PC-9 (cell line): Measurements from ENCODE around the gene ESPN. TPM values are rescaled to one million over a fixed set of nuclear protein-coding genes. Genes with fewer than 3 reads are reported as not detected.
A peak's percentile ranks its signal among the peaks of the same experiment; 100 is the strongest.

Experiments used
- BruUV-seq: library from RNA; stranded (reverse); fragments of 400-500 nt; replicated peaks from 2 replicates; lab custom pipeline; 2021; lab: Mats Ljungman, UMichigan
- CTCF ChIA-PET: fragments of 300-600 bp; sonication (Branson Sonifier 250); formaldehyde crosslinking; loops from one replicate; lab custom pipeline; 2022; ENCODE audit warnings: antibody characterized with exemption; lab: Charles Lee
- POLR2A ChIA-PET: fragments of 300-600 bp; sonication (Branson Sonifier 250); formaldehyde crosslinking; loops from one replicate; lab custom pipeline; 2022; ENCODE audit warnings: antibody characterized with exemption; ENCODE audit not compliant: unreplicated experiment; lab: Charles Lee
- DNase-seq, 2 experiments: peaks; one replicate each; pipeline versions ENCODE4 v3.0.0 to v3.0.0-alpha.2; 2015 to 2022; ENCODE audit warnings: mixed read lengths in 1 of 2
- H2AFZ ChIP-seq: fragments of 200-600 bp; sonication (generic); 2 replicates; pipeline ENCODE4 v1.8.1; 2017; ENCODE audit warnings: antibody characterized with exemption
- H3F3A ChIP-seq: fragments of 200-600 bp; sonication (generic); 2 replicates; pipeline ENCODE4 v1.8.1; 2017; ENCODE audit warnings: antibody characterized with exemption, mild to moderate bottlenecking, low read depth; ENCODE audit not compliant: insufficient read depth
- H3K27ac ChIP-seq: fragments of 200-600 bp; sonication (generic); 2 replicates; pipeline ENCODE4 v1.6.1; 2016; ENCODE audit warnings: mixed run types
- H3K27me3 ChIP-seq: fragments of 200-600 bp; sonication (generic); 2 replicates; pipeline ENCODE4 v1.6.1; 2016; ENCODE audit warnings: low read depth, mixed run types; ENCODE audit not compliant: insufficient read depth
- H3K36me3 ChIP-seq: fragments of 200-600 bp; sonication (generic); 2 replicates; pipeline ENCODE4 v1.6.1; 2016; ENCODE audit warnings: low read depth, mixed run types
- H3K4me1 ChIP-seq: fragments of 200-600 bp; sonication (generic); replicated peaks from 2 replicates; pipeline ENCODE4 v1.6.1; 2016; ENCODE audit warnings: mixed run types; ENCODE audit not compliant: insufficient read depth
- H3K4me2 ChIP-seq: fragments of 200-600 bp; sonication (generic); 2 replicates; pipeline ENCODE4 v1.6.1; 2017; ENCODE audit warnings: mixed run types
- H3K4me3 ChIP-seq: fragments of 200-600 bp; sonication (generic); 2 replicates; pipeline ENCODE4 v1.6.1; 2016; ENCODE audit warnings: mixed run types
- H3K79me2 ChIP-seq: fragments of 200-600 bp; sonication (generic); 2 replicates; pipeline ENCODE4 v1.6.1; 2017; ENCODE audit warnings: low read depth, mixed run types
- H3K9me2 ChIP-seq: fragments of 200-600 bp; sonication (generic); 2 replicates; pipeline ENCODE4 v1.8.1; 2017; ENCODE audit warnings: mild to moderate bottlenecking; ENCODE audit not compliant: insufficient read depth
- H3K9me3 ChIP-seq: fragments of 200-600 bp; sonication (generic); 2 replicates; pipeline ENCODE4 v1.8.1; 2016; ENCODE audit warnings: low read depth; ENCODE audit not compliant: insufficient read depth
- H4K20me1 ChIP-seq: fragments of 200-600 bp; sonication (generic); 2 replicates; pipeline ENCODE4 v1.8.1; 2017; ENCODE audit not compliant: insufficient read depth
- EZH2 ChIP-seq: fragments of 200-600 bp; sonication (generic); IDR thresholded peaks from 2 replicates; pipeline ENCODE4 v1.8.0; 2017; ENCODE audit warnings: antibody characterized with exemption, low read depth
- intact Hi-C: fragments of 100-400 bp; cut with micrococcal nuclease; formaldehyde crosslinking; loops from one replicate; pipeline ENCODE4 v1.10.0; 2022; ENCODE audit not compliant: unreplicated experiment
- total RNA-seq: library from RNA; stranded (reverse); gene quantifications from 2 replicates; pipeline ENCODE4 v1.2.3, GENCODE V29; 2021
- TF ChIP-seq, protein P1 (sequence below): fragments of 200-600 bp; sonication (generic); conservative IDR thresholded peaks from 2 replicates; pipeline ENCODE4 v1.6.1; 2017; ENCODE audit warnings: mixed run types, antibody characterized with exemption, mild to moderate bottlenecking, moderate library complexity

The ESPN gene
- total RNA-seq, 1 experiment from 2014 or later = 18.6 TPM

DNA sequence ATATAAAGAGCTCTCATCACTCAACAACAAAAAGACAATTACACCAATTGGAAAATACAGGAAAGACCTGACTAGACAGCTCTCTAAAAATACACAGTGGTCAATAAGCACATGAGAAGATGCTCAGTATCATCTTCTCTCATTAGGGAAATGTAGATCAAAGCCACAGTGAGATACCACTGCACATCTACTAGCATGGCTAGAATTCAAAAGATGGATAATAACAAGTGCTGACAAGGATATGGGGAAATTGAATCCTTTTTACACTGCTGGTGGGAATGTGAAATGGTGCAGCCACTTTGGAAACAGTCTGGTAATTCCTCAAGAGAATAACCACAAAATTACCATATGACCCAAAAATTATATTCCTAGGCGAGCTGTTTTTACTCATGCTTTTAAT, 40.4 kb upstream of the ESPN start:
- TF ChIP-seq EZH2 = no peak
- TF ChIP-seq, protein P1, sequence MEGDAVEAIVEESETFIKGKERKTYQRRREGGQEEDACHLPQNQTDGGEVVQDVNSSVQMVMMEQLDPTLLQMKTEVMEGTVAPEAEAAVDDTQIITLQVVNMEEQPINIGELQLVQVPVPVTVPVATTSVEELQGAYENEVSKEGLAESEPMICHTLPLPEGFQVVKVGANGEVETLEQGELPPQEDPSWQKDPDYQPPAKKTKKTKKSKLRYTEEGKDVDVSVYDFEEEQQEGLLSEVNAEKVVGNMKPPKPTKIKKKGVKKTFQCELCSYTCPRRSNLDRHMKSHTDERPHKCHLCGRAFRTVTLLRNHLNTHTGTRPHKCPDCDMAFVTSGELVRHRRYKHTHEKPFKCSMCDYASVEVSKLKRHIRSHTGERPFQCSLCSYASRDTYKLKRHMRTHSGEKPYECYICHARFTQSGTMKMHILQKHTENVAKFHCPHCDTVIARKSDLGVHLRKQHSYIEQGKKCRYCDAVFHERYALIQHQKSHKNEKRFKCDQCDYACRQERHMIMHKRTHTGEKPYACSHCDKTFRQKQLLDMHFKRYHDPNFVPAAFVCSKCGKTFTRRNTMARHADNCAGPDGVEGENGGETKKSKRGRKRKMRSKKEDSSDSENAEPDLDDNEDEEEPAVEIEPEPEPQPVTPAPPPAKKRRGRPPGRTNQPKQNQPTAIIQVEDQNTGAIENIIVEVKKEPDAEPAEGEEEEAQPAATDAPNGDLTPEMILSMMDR = no peak
- H3K9me3 ChIP-seq = no peaks in the 10 kb centered on the region
- no peaks in the 10 kb centered on the region for H4K20me1 ChIP-seq
- no TSS peak for BruUV-seq
- H3K27ac ChIP-seq = no peak overlapping the region
- H2AFZ ChIP-seq = no peak overlapping the region
- intact Hi-C loops = no loop called here
- no peak overlapping the region for H3K4me3 ChIP-seq
- H3F3A ChIP-seq = peaks cover 25% of the 10 kb centered on the region
- H3K4me2 ChIP-seq = no peak overlapping the region
- no peak for DNase-seq
- no peaks in the 10 kb centered on the region for H3K27me3 ChIP-seq
- ChIA-PET CTCF (interaction anchor here (1.2 kb wide), 1 partner anchor 21 kb away, joined by 3 read pairs; no protein-coding TSS in a partner anchor), POLR2A (interaction anchor here (0.6 kb wide), 1 partner anchor 13 kb away, joined by 3 read pairs; no protein-coding TSS in a partner anchor)
- no peaks in the 10 kb centered on the region for H3K36me3 ChIP-seq
- H3K4me1 ChIP-seq = peaks cover 17% of the 10 kb centered on the region
- no peaks in the 10 kb centered on the region for H3K9me2 ChIP-seq
- H3K79me2 ChIP-seq = peaks cover 29% of the 10 kb centered on the region

DNA sequence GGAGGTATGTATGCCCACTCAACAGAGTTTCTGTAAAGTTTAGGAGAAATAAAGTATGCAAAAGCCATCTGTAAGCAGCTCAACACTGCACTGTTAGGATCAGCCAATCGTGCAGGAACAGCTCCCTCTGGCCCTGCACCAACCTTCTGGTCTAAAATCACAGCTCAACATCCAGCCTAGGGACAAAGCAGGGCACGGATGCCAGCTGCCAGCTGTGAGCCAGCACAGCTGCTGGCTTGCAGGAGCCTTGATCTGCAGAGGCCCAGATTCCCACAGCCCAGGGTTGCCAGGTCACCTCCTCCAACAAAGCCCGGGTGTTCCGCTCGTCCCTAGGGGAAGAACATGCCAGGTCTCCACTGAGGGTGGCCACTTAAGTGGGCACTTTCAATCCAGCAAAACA, 39.6 kb upstream of the ESPN start:
- ChIA-PET POLR2A (no interaction called here), CTCF (interaction anchor here (1.2 to 1.3 kb wide), 2 partner anchors 22 to 26 kb away, joined by 3 read pairs; no protein-coding TSS in a partner anchor)
- Histone ChIP-seq H3K9me3 (no peaks in the 10 kb centered on the region), H3K4me1 (peaks cover 17% of the 10 kb centered on the region), H2AFZ (no peak overlapping the region), H3K27ac (peak overlapping the region; percentile 84), H3K36me3 (no peaks in the 10 kb centered on the region), H3K4me3 (peak overlapping the region; percentile 50; the same call in 1 of the 2 replicates), H3K9me2 (no peaks in the 10 kb centered on the region), H3F3A (peaks cover 25% of the 10 kb centered on the region), H3K79me2 (peaks cover 30% of the 10 kb centered on the region), H3K27me3 (no peaks in the 10 kb centered on the region), H4K20me1 (no peaks in the 10 kb centered on the region), H3K4me2 (peak overlapping the region; percentile 85)
- TSS peak; percentile 15 for BruUV-seq
- intact Hi-C loops = loop anchor here (1.0 kb wide), 1 partner anchor 22 kb away; no protein-coding TSS in a partner anchor
- TF ChIP-seq, protein P1 = no peak
- TF ChIP-seq EZH2 = no peak
- DNase-seq = peak in 1 of 2 experiments; percentile 15

DNA sequence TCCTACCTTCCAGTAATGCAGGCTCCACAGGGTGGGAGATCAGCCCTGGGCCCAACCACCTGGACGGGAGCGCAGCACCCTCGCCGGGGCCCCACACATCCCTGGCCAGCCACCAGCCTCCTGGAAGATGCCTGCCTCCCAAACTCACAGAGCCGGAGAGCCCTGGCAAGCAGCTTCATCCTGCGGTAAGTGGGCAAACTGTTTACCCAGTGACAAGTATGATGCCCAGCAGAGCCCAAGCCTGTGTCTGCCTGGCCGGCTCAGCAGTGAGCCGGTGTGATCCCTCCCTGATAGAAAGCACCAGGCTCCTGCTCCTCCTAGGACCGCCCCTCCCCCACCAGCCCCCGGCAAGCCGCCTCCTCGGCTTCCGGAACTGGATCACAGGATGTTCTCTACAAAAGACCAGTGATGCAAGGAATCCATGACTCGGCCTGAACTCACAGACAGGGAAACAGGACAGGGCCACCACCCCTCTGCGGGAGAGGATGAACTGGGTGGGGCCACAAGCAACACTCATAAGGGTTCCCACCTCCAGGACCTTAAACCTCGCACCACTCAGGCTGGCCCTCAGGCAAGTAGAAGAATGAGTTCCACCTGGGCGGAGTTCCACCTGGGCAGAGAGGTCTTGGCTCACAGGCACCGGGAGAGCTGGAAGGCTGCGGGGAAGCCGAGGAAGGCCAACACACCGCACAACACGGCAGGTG, 38.9 kb upstream of the ESPN start:
- TF ChIP-seq, protein P1 = no peak
- TF ChIP-seq EZH2 = no peak
- Histone ChIP-seq H3K27me3 (no peaks in the 10 kb centered on the region), H3K4me3 (peak overlapping the region; percentile 50; the same call in 1 of the 2 replicates), H2AFZ (peak overlapping the region; percentile 55; the same call in 1 of the 2 replicates), H4K20me1 (no peaks in the 10 kb centered on the region), H3K4me1 (peaks cover 17% of the 10 kb centered on the region), H3K79me2 (peaks cover 36% of the 10 kb centered on the region), H3K36me3 (no peaks in the 10 kb centered on the region), H3F3A (peaks cover 25% of the 10 kb centered on the region), H3K27ac (peak overlapping the region; percentile 84), H3K4me2 (peak overlapping the region; percentile 85), H3K9me3 (no peaks in the 10 kb centered on the region), H3K9me2 (no peaks in the 10 kb centered on the region)
- ChIA-PET CTCF (interaction anchor here (0.6 to 1.3 kb wide), 2 partner anchors 14 to 27 kb away, joined by 3 read pairs; no protein-coding TSS in a partner anchor), POLR2A (interaction anchor here (0.5 to 0.7 kb wide), 4 partner anchors 28 to 214 kb away, joined by 3 to 8 read pairs (median 4); no protein-coding TSS in a partner anchor)
- no TSS peak for BruUV-seq
- DNase-seq = peak; percentile 89 to 92
- intact Hi-C loops = loop anchor here (1.0 kb wide), 1 partner anchor 22 kb away; no protein-coding TSS in a partner anchor
